Ammon's horn (tissue), 1 donor: ENCODE results near the gene CDH4.

Source experiments
- DNase-seq: peaks from one replicate; pipeline ENCODE4 v3.0.0-alpha.2; 2016; ENCODE audit warnings: low spot score

CDH4 gene

DNA sequence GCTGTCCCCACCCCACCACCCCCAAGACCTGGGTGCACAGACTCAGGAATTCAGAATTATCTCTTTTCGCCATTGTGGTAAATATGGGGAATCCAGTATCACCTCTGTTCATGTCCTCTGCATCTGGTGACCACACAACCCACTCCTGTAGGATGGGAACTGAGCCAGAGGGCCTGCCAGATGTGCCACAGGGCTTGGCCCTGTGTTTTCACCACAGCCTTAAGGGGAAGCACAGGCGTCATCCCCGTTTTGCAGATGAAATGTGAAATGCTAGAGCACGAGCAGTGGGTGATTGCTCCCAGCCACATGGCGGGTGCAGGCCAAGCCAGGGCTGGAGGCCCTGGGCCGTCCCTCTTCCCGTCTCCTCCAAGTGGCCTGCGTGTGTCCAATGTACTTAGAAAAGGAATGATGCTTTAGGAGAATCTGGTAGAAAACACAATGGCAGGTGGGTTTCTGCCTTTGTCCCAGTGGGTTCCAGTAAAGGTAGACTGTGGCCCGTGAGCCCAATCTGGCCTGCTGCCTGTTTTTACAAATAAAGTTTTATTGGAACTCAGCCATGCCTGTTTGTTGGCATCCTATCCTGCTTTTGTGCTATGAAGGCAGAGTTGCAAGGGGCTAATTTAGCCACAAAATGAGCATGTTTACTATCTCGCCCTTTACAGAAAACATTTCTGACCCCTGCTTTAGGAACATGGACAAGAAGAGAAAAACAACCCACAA lies 309.2 kb downstream of the CDH4 start:
- no peak for DNase-seq

DNA sequence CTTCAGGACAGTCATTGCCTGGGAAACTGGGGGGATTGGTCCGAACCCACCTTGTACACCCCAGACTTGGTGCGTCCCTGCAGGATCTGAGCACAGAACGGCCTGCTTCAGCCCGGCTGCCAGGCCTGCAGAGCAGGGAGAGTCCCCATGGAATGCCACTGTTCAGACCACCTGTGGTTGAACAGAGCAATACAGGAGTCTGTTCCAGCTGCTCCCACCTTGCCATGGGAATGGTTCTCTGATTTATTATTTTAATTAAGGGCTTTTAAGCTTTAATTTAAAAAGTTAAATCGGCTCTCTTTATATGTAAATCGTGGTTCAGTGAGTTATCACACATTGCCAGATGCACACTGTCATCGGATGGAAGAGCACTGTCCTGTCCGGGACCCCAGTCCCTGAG lies 310.4 kb downstream of the CDH4 start:
- DNase-seq = no peak

DNA sequence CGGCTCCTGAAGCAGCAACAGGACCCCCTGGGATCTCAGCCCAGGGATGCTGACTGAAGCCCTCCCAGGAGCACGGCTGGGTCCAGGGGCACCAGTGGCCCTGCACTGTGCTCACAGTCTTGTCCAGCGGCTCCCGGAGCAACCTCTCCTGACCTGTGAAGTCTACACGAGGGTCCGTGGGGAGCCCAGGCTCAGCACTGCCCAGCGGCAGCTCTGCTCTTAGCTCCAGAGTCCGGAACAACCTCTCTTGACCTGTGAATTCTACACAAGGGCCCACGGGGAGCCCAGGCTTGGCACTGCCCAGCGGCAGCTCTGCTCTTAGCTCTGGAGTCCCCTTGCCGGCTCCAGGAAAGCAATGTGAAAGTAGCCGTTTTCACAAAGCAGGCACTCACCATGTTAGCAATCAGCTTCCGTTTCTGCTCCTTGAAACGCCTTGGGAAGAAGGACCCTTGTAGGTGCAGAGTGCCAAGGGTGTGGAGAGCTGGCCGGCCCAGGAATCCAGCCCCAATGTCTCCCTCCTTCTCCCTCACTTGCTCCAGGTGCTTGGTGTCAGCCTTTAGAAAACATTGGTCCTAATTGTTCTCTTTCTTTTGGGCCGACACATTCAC lies 310.9 kb downstream of the CDH4 start:
- no peak for DNase-seq

DNA sequence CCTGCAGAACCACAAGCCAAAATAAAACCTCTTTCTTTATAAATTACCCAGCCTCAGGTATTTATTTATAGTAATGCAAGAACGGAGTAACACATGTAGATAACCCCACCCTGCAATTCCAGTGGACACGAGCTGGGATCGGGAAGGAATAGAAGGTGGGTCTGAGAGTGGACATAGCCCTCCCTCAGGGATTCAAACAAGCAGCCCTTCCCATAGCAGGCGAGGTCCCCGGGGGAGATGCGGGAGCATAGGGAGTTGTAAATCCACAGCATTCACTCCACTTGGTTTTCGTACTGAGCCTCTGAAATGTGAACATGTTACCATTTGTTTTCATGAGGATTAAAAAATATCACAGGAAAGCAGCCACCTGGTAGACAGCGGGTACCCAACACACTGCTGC lies 312.6 kb downstream of the CDH4 start:
- no peak for DNase-seq

- no peak for DNase-seq
Measured at GRCh38 chr20:61565791-61566190, 313.7 kb downstream of the CDH4 start.

DNA sequence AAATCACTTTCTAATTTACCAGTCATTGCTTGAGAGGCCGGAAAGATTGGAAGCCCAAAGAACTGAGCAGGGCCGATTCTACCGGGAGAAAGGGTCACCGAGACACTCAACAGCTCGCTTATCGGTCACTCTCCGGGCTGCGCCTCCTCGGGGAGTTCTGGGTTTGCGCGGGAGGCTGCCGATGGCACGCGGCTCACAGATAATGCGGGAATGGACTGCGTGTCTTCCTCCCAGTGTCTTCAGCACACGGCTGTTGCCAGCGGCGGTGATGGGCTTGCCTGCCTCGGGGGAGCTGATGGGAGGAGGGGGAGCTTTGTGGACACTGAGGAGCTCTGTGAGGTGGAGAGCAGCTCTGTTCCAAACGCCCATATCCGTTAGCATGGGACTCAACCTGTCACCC lies 314.6 kb downstream of the CDH4 start:
- DNase-seq = no peak

DNA sequence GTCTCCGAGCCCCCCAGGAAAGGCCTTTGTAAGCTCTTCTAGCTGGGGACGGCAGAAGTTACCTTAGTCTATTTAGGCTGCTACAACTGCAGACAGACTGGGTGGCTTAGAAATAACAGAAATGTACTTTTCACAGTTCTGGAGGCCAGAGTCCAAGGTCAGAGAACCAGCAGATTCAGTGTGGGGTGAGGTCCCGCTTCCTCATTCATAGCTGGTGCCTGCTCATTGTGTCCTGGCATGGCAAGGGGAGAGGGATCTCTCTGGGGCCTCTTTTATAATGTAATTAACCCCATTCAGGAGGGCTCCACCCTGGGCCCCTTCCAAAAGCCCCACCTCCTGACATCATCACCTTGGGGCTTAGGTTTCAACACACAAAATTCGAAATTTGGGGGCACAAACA lies 315.1 kb downstream of the CDH4 start:
- DNase-seq = no peak

- peak; percentile 40 for DNase-seq
Measured at GRCh38 chr20:61569825-61570224, 317.8 kb downstream of the CDH4 start.

DNA sequence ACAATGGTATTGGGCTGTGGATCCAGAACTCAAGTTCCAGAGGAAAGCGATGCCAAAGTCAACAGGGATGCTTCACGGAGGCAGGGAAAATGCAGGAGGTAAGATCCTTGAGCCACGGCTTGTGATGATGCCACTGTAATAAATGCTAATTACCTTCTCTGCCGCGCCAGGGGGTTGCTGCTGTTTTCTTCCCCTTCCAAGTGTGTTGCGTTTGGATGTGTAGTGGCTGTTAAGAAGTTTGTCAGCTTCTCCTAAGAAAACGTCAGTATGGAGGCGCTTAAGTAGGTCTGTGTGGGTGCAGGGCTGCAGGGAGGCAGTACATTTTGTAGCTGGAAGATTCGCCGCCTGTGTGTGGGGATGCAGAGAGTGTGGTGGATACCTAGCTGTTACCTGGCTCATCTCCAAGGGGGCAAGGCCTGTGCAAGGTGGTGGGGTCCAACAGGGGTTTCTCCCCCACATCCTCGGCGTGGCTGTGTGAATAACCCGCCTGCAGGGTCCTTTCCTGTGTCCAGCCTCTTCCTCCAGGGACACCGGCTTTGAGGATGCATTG lies 318.7 kb downstream of the CDH4 start:
- DNase-seq = no peak

DNA sequence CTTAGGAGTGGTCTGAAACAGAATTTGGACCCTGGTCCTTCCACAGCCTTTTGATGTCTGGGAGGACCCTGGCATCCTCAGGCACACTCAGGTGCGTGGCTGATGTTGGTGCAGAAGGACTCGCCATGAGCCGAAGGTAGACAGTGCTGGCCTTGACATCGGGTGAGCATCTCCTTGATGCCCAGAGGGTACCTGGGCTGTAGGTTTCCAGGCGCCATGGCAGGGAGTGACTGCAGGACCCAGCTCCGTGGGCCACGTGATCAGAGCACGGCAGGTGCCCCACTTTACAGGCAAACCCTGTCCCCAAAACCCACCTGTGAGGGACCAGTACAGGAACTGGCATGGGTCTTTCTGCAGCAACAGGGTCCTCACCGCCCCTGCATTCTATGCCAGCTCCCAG lies 319.2 kb downstream of the CDH4 start:
- DNase-seq = no peak

- no peak for DNase-seq
Measured at GRCh38 chr20:61571916-61572711, 320.1 kb downstream of the CDH4 start.

DNA sequence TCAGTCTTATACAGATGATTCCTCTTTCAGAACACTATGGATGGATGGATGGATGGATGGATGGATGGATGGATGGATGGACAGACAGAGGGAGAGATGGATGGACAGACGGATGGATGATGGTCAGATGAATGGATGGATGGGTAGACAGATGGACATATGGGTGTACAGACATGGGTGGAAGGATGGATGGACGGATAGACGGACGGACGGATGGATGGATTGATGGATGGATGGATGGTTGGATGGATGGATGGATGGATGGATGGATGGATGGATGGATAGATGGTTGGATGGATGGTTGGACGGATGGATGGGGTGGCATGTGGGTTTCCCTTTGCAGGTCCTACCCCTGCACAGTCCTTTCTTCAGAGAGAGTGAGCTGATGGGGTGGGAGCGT lies 320.7 kb downstream of the CDH4 start:
- no peak for DNase-seq

- no peak for DNase-seq
Measured at GRCh38 chr20:61573415-61574305, 321.6 kb downstream of the CDH4 start.

DNA sequence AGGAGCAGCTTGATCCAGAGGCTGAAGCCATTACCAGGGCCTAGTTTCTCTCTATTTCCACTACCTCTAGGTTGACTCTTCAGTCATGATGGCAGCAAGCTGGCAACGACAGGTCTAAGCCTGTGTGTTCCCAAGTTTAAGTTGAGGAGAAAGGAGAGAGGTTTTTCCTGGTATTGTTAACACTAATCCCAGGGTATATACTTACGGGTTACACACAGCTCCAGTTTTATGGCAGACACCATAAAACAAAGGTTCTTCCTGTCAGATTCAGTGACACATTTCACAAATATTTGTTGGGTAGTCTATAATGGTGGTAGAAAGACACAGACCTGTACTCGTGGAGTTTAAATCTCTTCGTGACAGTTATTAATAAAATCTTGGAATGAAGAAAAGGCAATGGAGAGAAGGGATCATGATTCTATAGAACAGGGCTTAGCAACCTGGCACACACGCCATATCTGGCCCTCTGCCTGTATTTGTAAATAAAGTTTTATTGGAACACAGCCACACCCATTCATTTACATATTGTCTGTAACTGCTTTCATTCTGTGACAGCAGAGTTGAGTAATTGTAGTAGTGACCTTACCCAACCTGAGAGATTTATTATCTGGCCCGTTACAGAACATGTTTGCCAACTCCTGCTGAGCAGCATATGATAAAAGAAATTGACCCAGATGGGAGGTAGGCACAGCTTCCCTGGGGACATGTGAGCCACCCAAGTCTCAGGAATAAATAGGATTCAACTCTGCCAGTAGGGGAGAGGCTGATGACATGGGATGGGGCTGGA lies 323.3 kb downstream of the CDH4 start:
- DNase-seq = no peak

- DNase-seq = no peak
Measured at GRCh38 chr20:61576372-61576771, 324.3 kb downstream of the CDH4 start.

- no peak for DNase-seq
Measured at GRCh38 chr20:61577065-61577464, 325.0 kb downstream of the CDH4 start.

DNA sequence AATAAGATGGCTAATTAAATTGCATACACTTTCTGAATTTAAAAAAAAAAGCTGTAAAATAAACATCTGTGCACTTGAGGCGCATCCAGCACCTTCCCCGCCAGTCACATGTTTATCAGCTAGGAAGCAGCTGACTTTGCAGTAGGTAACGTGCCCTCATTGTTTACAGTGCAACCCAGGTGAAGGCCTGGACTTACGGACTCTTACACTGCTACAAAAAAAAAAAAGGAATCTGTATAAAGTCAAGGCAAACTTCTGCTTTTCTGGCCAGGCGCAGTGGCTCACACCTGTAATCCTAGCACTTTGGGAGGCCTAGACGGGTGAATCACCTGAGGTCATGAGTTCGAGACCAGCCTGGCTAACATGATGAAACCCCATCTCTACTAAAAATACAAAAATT lies 327.8 kb downstream of the CDH4 start:
- no peak for DNase-seq

- DNase-seq = no peak
Measured at GRCh38 chr20:61580958-61581824, 329.1 kb downstream of the CDH4 start.

DNA sequence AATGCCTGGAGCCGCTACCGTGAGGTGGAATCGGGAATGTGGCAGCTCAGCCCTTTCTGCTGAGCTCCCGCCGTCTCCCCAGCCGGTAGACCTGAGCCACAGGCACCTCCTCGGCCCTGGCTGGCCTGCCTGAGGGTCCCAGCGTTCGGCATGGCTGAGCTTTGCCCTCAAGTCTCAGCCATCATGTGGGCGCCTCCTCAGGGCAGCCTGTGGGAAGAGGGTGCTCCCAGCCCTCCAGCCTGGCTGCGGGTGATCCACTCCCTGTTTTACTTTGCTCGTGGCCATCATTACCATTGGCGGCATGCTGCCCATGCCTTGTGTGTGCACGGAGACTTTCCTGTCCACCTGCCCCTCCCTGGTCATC lies 329.7 kb downstream of the CDH4 start:
- no peak for DNase-seq
